Osteocyte (in vitro differentiated cells): ENCODE measurements around the gene LIN52. TPM values are rescaled to one million over a fixed set of nuclear protein-coding genes. Genes with fewer than 3 reads are reported as not detected.

Source experiments
- DNase-seq: peaks from one replicate; pipeline ENCODE4 v3.0.0; 2021; ENCODE audit warnings: mixed read lengths; ENCODE audit not compliant: unreplicated experiment; ENCODE audit errors: extremely low spot score
- H3K27ac Mint-ChIP-seq: one replicate; pipeline ENCODE4 v1.8.0; 2021; ENCODE audit warnings: mild to moderate bottlenecking, mixed read lengths; ENCODE audit not compliant: unreplicated experiment
- H3K27me3 Mint-ChIP-seq: one replicate; pipeline ENCODE4 v1.8.0; 2021; ENCODE audit warnings: mixed read lengths; ENCODE audit not compliant: unreplicated experiment
- H3K36me3 Mint-ChIP-seq: one replicate; pipeline ENCODE4 v1.8.0; 2021; ENCODE audit warnings: mixed read lengths; ENCODE audit not compliant: unreplicated experiment
- H3K4me1 Mint-ChIP-seq: one replicate; pipeline ENCODE4 v1.8.0; 2021; ENCODE audit warnings: mixed read lengths; ENCODE audit not compliant: unreplicated experiment
- H3K4me3 Mint-ChIP-seq: one replicate; pipeline ENCODE4 v1.8.0; 2021; ENCODE audit warnings: mild to moderate bottlenecking, moderate library complexity, mixed read lengths; ENCODE audit not compliant: unreplicated experiment
- H3K9me3 Mint-ChIP-seq: one replicate; pipeline ENCODE4 v1.8.0; 2021; ENCODE audit warnings: mixed read lengths; ENCODE audit not compliant: unreplicated experiment
- CTCF ChIP-seq: fragments of 200-600 bp; sonication (generic); IDR thresholded peaks from 2 replicates; pipeline ENCODE4 v1.5.0; 2021; ENCODE audit warnings: antibody characterized with exemption, mild to moderate bottlenecking, moderate library complexity
- total RNA-seq: library from RNA; stranded (reverse); gene quantifications from 2 replicates; pipeline ENCODE4 v1.2.1, GENCODE V29; 2021

The LIN52 gene
- total RNA-seq, 1 donor from 2014 or later: 9.0 TPM

GRCh38 chr14:74242780-74243042 is 158.0 kb downstream of the LIN52 start:
- Mint-ChIP-seq H3K27ac (no peak overlapping the region), H3K4me1 (peaks cover 17% of the 10 kb centered on the region), H3K4me3 (no peak overlapping the region), H3K36me3 (no peaks in the 10 kb centered on the region), H3K9me3 (no peaks in the 10 kb centered on the region), H3K27me3 (peaks cover 91% of the 10 kb centered on the region)
- DNase-seq: no peak
- TF ChIP-seq CTCF: no peak

GRCh38 chr14:74243051-74243450 is 158.3 kb downstream of the LIN52 start:
- DNase-seq: no peak
- Mint-ChIP-seq H3K36me3 (no peaks in the 10 kb centered on the region), H3K4me1 (peaks cover 17% of the 10 kb centered on the region), H3K27me3 (peaks cover 91% of the 10 kb centered on the region), H3K9me3 (no peaks in the 10 kb centered on the region), H3K4me3 (no peak overlapping the region), H3K27ac (no peak overlapping the region)
- no peak for TF ChIP-seq CTCF

- H3K4me3 Mint-ChIP-seq: no peak overlapping the region
Observed at GRCh38 chr14:74244115-74244514, 159.4 kb downstream of the LIN52 start.

GRCh38 chr14:74245292-74245691 is 160.5 kb downstream of the LIN52 start:
- Mint-ChIP-seq H3K9me3 (no peaks in the 10 kb centered on the region), H3K27me3 (peaks cover 94% of the 10 kb centered on the region), H3K4me1 (peaks cover 15% of the 10 kb centered on the region), H3K27ac (no peak overlapping the region), H3K4me3 (no peak overlapping the region), H3K36me3 (no peaks in the 10 kb centered on the region)
- no peak for DNase-seq
- TF ChIP-seq CTCF: no peak

More at GRCh38 chr14:74244115-74244514, 159.4 kb downstream of the LIN52 start:
- no peak for TF ChIP-seq CTCF
- Mint-ChIP-seq H3K4me1 (peaks cover 17% of the 10 kb centered on the region), H3K27ac (no peak overlapping the region), H3K27me3 (peaks cover 89% of the 10 kb centered on the region), H3K9me3 (no peaks in the 10 kb centered on the region), H3K36me3 (no peaks in the 10 kb centered on the region)
- no peak for DNase-seq

GRCh38 chr14:74246542-74246941 is 161.8 kb downstream of the LIN52 start:
- peaks cover 7% of the 10 kb centered on the region for H3K4me1 Mint-ChIP-seq
- no peaks in the 10 kb centered on the region for H3K9me3 Mint-ChIP-seq
- peaks cover 85% of the 10 kb centered on the region for H3K27me3 Mint-ChIP-seq
- no peak overlapping the region for H3K4me3 Mint-ChIP-seq
- no peak for TF ChIP-seq CTCF
- no peak for DNase-seq
- H3K27ac Mint-ChIP-seq: no peak overlapping the region
- H3K36me3 Mint-ChIP-seq: no peaks in the 10 kb centered on the region
